ENCODE data around the gene MPPED2.
"Not testable (repeated sequence)": the region's sequence is repeated elsewhere in the genome, so short reads cannot be mapped to it uniquely, and the experiment has no call there.

MPPED2 gene

GRCh38 chr11:30573951-30574350, 12.2 kb downstream of the MPPED2 start:
- DNase-seq, result no peak

- DNase-seq, result no peak
Observed at GRCh38 chr11:30568931-30569330, 17.2 kb downstream of the MPPED2 start.

GRCh38 chr11:30567644-30568043, 18.5 kb downstream of the MPPED2 start:
- DNase-seq, result no peak

GRCh38 chr11:30567120-30567519, 19.0 kb downstream of the MPPED2 start:
- no peak for DNase-seq

GRCh38 chr11:30566482-30566881, 19.7 kb downstream of the MPPED2 start:
- no peak for DNase-seq

- DNase-seq, result no peak
Observed at GRCh38 chr11:30565027-30565426, 21.1 kb downstream of the MPPED2 start.

GRCh38 chr11:30561691-30562415, 24.3 kb downstream of the MPPED2 start:
- no peak for DNase-seq

- DNase-seq, result no peak
Observed at GRCh38 chr11:30560206-30561106, 25.7 kb downstream of the MPPED2 start.

GRCh38 chr11:30559004-30559403, 27.1 kb downstream of the MPPED2 start:
- no peak for DNase-seq

- not testable (repeated sequence) for DNase-seq
Observed at GRCh38 chr11:30554587-30554986, 31.6 kb downstream of the MPPED2 start.

GRCh38 chr11:30553521-30554110, 32.5 kb downstream of the MPPED2 start:
- DNase-seq, result no peak

- DNase-seq, result no peak
Observed at GRCh38 chr11:30552839-30553238, 33.3 kb downstream of the MPPED2 start.

GRCh38 chr11:30550022-30550542, 36.1 kb downstream of the MPPED2 start:
- DNase-seq, result no peak

GRCh38 chr11:30549565-30549964, 36.6 kb downstream of the MPPED2 start:
- no peak for DNase-seq

GRCh38 chr11:30546334-30546733, 39.8 kb downstream of the MPPED2 start:
- DNase-seq, result no peak

- no peak for DNase-seq
Observed at GRCh38 chr11:30545507-30545906, 40.6 kb downstream of the MPPED2 start.

- no peak for DNase-seq
Observed at GRCh38 chr11:30543066-30543465, 43.1 kb downstream of the MPPED2 start.

GRCh38 chr11:30540781-30541180, 45.4 kb downstream of the MPPED2 start:
- DNase-seq, result no peak

GRCh38 chr11:30538251-30538650, 47.9 kb downstream of the MPPED2 start:
- DNase-seq, result no peak

- DNase-seq, result no peak
Observed at GRCh38 chr11:30535818-30536217, 50.3 kb downstream of the MPPED2 start.

- DNase-seq, result no peak
Observed at GRCh38 chr11:30533445-30533947, 52.7 kb downstream of the MPPED2 start.

GRCh38 chr11:30527566-30527965, 58.6 kb downstream of the MPPED2 start:
- DNase-seq, result no peak

GRCh38 chr11:30526558-30526957, 59.6 kb downstream of the MPPED2 start:
- DNase-seq, result no peak
